HL-60 (cell line): ENCODE data around the gene PIP4K2A.
"Not testable (repeated sequence)": the region's sequence is repeated elsewhere in the genome, so short reads cannot be mapped to it uniquely, and the experiment has no call there.

Experiments used
- CTCF ChIP-seq: IDR thresholded peaks from one replicate; pipeline ENCODE4 v1.5.1; 2011; ENCODE audit warnings: low read length, control low read depth, inconsistent platforms; ENCODE audit not compliant: insufficient read depth
- GABPA ChIP-seq: IDR thresholded peaks from 2 replicates; pipeline ENCODE4 v1.6.1; 2012; ENCODE audit warnings: low read depth

- not testable (repeated sequence) for TF ChIP-seq CTCF, GABPA
These were observed 190.0 kb downstream of the PIP4K2A start for GRCh38 chr10:22524333-22524732.
